HG03066 (cell line): ENCODE measurements around the gene CDK2AP2.
"Not testable (repeated sequence)": the region's sequence is repeated elsewhere in the genome, so short reads cannot be mapped to it uniquely, and the experiment has no call there.

Experiments
- ATAC-seq: cut with Tn5 transposase; IDR thresholded peaks from one replicate; pipeline ENCODE4 v1.9.1; 2021; ENCODE audit warnings: low read depth; ENCODE audit not compliant: unreplicated experiment

CDK2AP2 gene

GRCh38 chr11:67468456-67468758, 39.6 kb downstream of the CDK2AP2 start:
- ATAC-seq, result no peak

GRCh38 chr11:67468056-67468455, 39.9 kb downstream of the CDK2AP2 start:
- no peak for ATAC-seq

DNA sequence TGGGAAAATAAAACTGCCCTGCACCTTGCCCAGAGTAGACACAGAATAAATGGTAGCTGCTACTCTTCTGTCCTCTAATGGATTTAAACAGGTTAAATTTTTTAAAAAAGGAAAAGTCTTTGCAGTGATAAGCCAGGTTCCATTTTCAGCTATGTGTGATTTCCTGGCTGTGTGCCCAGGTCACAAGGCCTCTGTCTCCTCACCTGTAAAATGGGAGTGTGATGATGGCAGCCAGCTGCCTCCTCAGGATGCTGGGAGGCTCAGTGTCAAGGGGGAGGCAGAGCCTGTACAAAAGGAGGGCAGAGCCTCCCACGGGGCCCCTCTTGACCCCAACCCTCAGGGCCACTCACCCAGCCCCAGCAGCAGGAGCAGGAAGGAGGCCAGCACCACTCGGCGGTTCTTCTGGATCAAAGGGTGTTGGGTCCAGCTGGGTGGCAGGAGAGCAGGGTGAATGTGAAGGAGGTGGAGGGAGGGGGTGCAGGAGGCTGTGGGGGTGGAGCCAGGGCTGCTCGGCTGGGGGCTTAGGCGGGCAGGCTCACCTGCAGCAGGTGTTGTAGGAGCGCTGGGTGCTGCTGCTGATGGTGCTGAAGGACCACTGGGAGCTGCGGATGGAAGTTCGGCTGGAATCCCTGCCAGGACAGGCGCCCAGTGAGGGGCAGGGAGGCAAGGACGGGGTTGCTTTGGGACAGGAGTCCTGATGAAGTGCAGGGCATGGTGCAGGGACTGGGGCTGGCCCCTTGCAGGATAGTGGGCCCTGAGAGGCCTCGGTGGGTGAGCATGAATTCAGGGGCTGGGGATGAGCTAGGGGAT, 40.8 kb downstream of the CDK2AP2 start:
- no peak for ATAC-seq

DNA sequence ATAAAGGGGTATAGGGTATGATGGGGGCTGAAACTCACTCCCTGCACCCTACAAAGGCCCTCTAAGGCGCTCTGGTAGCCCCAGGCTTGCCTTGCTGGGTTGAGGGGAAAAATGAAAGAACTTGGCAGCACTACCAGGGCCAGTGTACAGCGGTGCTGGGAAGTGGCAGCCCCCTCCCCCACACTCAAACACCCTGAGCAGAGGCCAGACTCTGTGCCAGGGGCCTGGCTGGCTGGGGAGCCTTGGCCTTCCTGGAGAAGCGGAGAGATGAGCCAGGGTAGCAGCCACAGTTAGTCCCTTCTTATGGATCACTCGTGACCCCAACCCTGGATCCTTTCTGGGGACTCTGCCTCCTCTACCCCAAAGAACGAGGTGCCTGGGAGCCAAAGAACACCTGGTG, 41.6 kb downstream of the CDK2AP2 start:
- no peak for ATAC-seq

DNA sequence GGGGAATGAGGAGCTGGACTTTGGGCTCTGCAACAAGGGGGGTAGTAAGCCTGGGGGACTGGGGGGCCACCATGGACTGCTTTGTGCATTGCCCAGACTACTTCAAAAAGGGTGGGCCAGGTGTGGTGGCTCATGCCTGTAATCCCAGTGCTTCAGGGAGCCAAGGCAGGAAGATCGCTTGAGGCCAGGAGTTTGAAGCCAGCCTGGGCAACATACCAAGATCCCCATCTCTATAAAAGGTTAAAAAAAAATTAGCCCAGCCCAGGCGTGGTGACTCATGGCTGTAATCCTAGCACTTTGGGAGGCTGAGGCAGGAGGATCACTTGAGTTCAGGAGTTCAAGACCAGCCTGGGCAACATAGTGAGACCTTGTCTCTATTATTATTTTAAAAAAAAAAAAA, 42.4 kb downstream of the CDK2AP2 start:
- ATAC-seq, result not testable (repeated sequence)

GRCh38 chr11:67465189-67465510, 42.8 kb downstream of the CDK2AP2 start:
- ATAC-seq, result no peak

GRCh38 chr11:67464411-67465188, 43.4 kb downstream of the CDK2AP2 start:
- ATAC-seq, result peak; percentile 49

GRCh38 chr11:67463680-67464410, 44.1 kb downstream of the CDK2AP2 start:
- ATAC-seq, result no peak

GRCh38 chr11:67463186-67463585, 44.8 kb downstream of the CDK2AP2 start:
- no peak for ATAC-seq

GRCh38 chr11:67458266-67458665, 49.7 kb downstream of the CDK2AP2 start:
- ATAC-seq, result no peak

GRCh38 chr11:67457453-67457852, 50.5 kb downstream of the CDK2AP2 start:
- ATAC-seq, result no peak
